Activated naive CD4-positive, alpha-beta T cell treated with Interleukin-2 at 50 U/mL for 16 hours (primary cell): ENCODE measurements around the gene NCS1.

Experiments
- DNase-seq: peaks from one replicate; pipeline ENCODE4 v3.0.0-alpha.2; 2020

The NCS1 gene

GRCh38 chr9:130196643-130197042 lies 24.4 kb downstream of the NCS1 start:
- no peak for DNase-seq

- DNase-seq: no peak
Observed at GRCh38 chr9:130197386-130197785, 25.2 kb downstream of the NCS1 start.

GRCh38 chr9:130197888-130198287 lies 25.7 kb downstream of the NCS1 start:
- DNase-seq: no peak

GRCh38 chr9:130198501-130199179 lies 26.4 kb downstream of the NCS1 start:
- no peak for DNase-seq

GRCh38 chr9:130199605-130200004 lies 27.4 kb downstream of the NCS1 start:
- no peak for DNase-seq

GRCh38 chr9:130200038-130200849 lies 28.0 kb downstream of the NCS1 start:
- DNase-seq: no peak

GRCh38 chr9:130201399-130201873 lies 29.2 kb downstream of the NCS1 start:
- DNase-seq: no peak

- no peak for DNase-seq
Observed at GRCh38 chr9:130201974-130202373, 29.8 kb downstream of the NCS1 start.

GRCh38 chr9:130204341-130204740 lies 32.1 kb downstream of the NCS1 start:
- no peak for DNase-seq

- DNase-seq: no peak
Observed at GRCh38 chr9:130204959-130205358, 32.8 kb downstream of the NCS1 start.

GRCh38 chr9:130205912-130206311 lies 33.7 kb downstream of the NCS1 start:
- no peak for DNase-seq

- DNase-seq: no peak
Observed at GRCh38 chr9:130206579-130206978, 34.4 kb downstream of the NCS1 start.

- DNase-seq: no peak
Observed at GRCh38 chr9:130207241-130207992, 35.2 kb downstream of the NCS1 start.

- DNase-seq: no peak
Observed at GRCh38 chr9:130208600-130209347, 36.6 kb downstream of the NCS1 start.

GRCh38 chr9:130209422-130209821 lies 37.2 kb downstream of the NCS1 start:
- DNase-seq: no peak

- DNase-seq: no peak
Observed at GRCh38 chr9:130211548-130212226, 39.5 kb downstream of the NCS1 start.

- DNase-seq: no peak
Observed at GRCh38 chr9:130212543-130213297, 40.5 kb downstream of the NCS1 start.

- no peak for DNase-seq
Observed at GRCh38 chr9:130213911-130214761, 41.9 kb downstream of the NCS1 start.

- no peak for DNase-seq
Observed at GRCh38 chr9:130214776-130215340, 42.7 kb downstream of the NCS1 start.
